Measurements from ENCODE around the gene RASSF5. TPM values are rescaled to one million over a fixed set of nuclear protein-coding genes. Genes with fewer than 3 reads are reported as not detected.

Gene RASSF5
- total RNA-seq, 1 experiment from 2014 or later: 2.1 TPM

DNA sequence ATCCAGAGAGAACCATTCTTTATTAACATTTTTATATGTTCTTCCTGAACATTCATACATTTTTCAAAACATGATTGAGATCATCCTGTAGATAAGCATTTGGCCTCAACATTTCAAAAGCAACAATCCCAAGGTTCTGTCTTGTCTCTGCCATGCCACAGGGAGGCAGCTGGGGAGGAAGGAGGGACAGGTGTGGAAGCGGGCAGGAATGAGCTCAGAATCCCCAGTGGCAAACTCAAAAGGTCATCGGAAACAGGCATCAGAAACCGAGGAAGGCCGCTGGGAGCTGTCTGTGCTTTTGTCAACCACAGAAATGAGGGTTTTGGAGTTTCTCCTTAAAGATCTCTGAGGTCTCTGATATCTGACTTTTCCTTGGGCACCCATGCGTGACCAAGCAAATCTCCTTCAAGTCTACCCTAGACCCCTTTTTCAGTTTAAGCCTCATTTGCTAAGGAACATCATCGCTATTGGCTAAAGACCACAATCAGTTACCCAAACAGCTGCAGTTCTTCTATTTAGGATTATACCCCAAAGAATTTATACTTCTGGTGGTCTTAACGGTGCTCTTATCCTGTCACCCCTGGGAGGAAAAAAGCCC is 34.0 kb downstream of the RASSF5 start:
- no peak overlapping the region for H3K4me3 Mint-ChIP-seq
- H3K9me3 Mint-ChIP-seq: no peaks in the 10 kb centered on the region
- H3K27ac Mint-ChIP-seq: no peak overlapping the region
- no peaks in the 10 kb centered on the region for H3K27me3 Mint-ChIP-seq (ENCODE audit: low read depth)
- DNase-seq (ENCODE audit: low spot score) (no peak), ATAC-seq (no peak)
- H3K4me1 Mint-ChIP-seq: peaks cover 9% of the 10 kb centered on the region
- POLR2A ChIA-PET: no interaction called here
- CTCF ChIA-PET: interaction anchor here (0.6 to 2.9 kb wide), 7 partner anchors 14 to 90 kb away, joined by 3 to 11 read pairs (median 4); partner anchors contain the start of gene IKBKE
- TF ChIP-seq PRRX2 (CRISPR knock-in tag; IDR thresholded peaks at IDR 0.05): no peak
- TF ChIP-seq SP1 (CRISPR knock-in tag; conservative IDR thresholded peaks at IDR 0.05): no peak
- no peak for TF ChIP-seq ZBTB21 (CRISPR knock-in tag; IDR thresholded peaks at IDR 0.05; ENCODE audit: borderline replicate concordance)
- TF ChIP-seq, protein P1, sequence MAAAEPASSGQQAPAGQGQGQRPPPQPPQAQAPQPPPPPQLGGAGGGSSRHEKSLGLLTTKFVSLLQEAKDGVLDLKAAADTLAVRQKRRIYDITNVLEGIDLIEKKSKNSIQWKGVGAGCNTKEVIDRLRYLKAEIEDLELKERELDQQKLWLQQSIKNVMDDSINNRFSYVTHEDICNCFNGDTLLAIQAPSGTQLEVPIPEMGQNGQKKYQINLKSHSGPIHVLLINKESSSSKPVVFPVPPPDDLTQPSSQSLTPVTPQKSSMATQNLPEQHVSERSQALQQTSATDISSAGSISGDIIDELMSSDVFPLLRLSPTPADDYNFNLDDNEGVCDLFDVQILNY (CRISPR knock-in tag; IDR thresholded peaks at IDR 0.05): no peak
- TF ChIP-seq, protein P2, sequence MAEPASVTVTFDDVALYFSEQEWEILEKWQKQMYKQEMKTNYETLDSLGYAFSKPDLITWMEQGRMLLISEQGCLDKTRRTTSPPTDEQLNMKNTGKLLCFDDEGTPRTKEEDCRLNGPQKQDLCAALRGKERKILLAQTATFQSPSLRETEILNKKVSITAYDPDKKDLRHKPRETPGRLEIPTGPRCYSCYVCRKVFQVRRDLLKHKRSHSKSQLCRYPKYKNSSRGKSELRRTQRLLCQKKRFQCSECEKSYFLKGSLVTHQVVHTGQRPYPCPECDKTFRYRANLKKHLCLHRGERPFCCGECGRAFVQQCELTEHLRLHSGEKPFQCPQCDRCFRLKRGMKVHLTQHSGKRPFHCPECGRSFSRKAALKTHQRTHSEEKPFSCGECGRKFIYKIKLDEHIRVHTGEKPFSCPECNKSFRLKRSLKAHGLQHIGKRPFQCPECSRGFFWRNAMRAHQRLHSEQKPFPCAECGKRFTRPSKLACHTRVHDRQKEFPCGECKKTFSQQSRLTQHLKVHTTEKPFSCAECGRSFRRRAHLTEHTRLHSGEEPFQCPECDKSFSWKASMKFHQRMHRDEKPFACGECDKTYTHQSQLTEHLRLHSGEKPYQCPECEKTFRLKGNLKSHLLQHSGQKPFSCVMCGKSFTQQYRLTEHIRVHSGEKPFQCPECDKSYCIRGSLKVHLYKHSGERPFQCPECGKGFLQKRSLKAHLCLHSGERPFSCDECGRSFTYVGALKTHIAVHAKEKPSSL (CRISPR knock-in tag; conservative IDR thresholded peaks at IDR 0.05): no peak
- TF ChIP-seq, protein P3, sequence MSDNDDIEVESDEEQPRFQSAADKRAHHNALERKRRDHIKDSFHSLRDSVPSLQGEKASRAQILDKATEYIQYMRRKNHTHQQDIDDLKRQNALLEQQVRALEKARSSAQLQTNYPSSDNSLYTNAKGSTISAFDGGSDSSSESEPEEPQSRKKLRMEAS (CRISPR knock-in tag; IDR thresholded peaks at IDR 0.05): no peak
- TF ChIP-seq, protein P4, sequence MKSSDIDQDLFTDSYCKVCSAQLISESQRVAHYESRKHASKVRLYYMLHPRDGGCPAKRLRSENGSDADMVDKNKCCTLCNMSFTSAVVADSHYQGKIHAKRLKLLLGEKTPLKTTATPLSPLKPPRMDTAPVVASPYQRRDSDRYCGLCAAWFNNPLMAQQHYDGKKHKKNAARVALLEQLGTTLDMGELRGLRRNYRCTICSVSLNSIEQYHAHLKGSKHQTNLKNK (CRISPR knock-in tag; IDR thresholded peaks at IDR 0.05): no peak
- TF ChIP-seq, protein P5, sequence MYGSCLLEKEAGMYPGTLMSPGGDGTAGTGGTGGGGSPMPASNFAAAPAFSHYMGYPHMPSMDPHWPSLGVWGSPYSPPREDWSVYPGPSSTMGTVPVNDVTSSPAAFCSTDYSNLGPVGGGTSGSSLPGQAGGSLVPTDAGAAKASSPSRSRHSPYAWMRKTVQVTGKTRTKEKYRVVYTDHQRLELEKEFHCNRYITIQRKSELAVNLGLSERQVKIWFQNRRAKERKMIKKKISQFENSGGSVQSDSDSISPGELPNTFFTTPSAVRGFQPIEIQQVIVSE (CRISPR knock-in tag; IDR thresholded peaks at IDR 0.05; ENCODE audit: borderline replicate concordance): no peak
- TF ChIP-seq SMAD3 (CRISPR knock-in tag; IDR thresholded peaks at IDR 0.05; ENCODE audit: borderline replicate concordance): no peak
- TF ChIP-seq, protein P6, sequence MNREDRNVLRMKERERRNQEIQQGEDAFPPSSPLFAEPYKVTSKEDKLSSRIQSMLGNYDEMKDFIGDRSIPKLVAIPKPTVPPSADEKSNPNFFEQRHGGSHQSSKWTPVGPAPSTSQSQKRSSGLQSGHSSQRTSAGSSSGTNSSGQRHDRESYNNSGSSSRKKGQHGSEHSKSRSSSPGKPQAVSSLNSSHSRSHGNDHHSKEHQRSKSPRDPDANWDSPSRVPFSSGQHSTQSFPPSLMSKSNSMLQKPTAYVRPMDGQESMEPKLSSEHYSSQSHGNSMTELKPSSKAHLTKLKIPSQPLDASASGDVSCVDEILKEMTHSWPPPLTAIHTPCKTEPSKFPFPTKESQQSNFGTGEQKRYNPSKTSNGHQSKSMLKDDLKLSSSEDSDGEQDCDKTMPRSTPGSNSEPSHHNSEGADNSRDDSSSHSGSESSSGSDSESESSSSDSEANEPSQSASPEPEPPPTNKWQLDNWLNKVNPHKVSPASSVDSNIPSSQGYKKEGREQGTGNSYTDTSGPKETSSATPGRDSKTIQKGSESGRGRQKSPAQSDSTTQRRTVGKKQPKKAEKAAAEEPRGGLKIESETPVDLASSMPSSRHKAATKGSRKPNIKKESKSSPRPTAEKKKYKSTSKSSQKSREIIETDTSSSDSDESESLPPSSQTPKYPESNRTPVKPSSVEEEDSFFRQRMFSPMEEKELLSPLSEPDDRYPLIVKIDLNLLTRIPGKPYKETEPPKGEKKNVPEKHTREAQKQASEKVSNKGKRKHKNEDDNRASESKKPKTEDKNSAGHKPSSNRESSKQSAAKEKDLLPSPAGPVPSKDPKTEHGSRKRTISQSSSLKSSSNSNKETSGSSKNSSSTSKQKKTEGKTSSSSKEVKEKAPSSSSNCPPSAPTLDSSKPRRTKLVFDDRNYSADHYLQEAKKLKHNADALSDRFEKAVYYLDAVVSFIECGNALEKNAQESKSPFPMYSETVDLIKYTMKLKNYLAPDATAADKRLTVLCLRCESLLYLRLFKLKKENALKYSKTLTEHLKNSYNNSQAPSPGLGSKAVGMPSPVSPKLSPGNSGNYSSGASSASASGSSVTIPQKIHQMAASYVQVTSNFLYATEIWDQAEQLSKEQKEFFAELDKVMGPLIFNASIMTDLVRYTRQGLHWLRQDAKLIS (CRISPR knock-in tag; IDR thresholded peaks at IDR 0.05; ENCODE audit: borderline replicate concordance): no peak
- TF ChIP-seq, protein P7, sequence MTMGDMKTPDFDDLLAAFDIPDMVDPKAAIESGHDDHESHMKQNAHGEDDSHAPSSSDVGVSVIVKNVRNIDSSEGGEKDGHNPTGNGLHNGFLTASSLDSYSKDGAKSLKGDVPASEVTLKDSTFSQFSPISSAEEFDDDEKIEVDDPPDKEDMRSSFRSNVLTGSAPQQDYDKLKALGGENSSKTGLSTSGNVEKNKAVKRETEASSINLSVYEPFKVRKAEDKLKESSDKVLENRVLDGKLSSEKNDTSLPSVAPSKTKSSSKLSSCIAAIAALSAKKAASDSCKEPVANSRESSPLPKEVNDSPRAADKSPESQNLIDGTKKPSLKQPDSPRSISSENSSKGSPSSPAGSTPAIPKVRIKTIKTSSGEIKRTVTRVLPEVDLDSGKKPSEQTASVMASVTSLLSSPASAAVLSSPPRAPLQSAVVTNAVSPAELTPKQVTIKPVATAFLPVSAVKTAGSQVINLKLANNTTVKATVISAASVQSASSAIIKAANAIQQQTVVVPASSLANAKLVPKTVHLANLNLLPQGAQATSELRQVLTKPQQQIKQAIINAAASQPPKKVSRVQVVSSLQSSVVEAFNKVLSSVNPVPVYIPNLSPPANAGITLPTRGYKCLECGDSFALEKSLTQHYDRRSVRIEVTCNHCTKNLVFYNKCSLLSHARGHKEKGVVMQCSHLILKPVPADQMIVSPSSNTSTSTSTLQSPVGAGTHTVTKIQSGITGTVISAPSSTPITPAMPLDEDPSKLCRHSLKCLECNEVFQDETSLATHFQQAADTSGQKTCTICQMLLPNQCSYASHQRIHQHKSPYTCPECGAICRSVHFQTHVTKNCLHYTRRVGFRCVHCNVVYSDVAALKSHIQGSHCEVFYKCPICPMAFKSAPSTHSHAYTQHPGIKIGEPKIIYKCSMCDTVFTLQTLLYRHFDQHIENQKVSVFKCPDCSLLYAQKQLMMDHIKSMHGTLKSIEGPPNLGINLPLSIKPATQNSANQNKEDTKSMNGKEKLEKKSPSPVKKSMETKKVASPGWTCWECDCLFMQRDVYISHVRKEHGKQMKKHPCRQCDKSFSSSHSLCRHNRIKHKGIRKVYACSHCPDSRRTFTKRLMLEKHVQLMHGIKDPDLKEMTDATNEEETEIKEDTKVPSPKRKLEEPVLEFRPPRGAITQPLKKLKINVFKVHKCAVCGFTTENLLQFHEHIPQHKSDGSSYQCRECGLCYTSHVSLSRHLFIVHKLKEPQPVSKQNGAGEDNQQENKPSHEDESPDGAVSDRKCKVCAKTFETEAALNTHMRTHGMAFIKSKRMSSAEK (CRISPR knock-in tag; IDR thresholded peaks at IDR 0.05; ENCODE audit: borderline replicate concordance): no peak
- H3K36me3 Mint-ChIP-seq: no peaks in the 10 kb centered on the region

All from WTC11 (cell line).